CD4-positive, alpha-beta T cell treated with Interleukin-15 for 1 hour (primary cell): ENCODE measurements around the gene PNMA8B.
A peak's percentile ranks its signal among the peaks of the same experiment; 100 is the strongest.
"Not testable (repeated sequence)": the region's sequence is repeated elsewhere in the genome, so short reads cannot be mapped to it uniquely, and the experiment has no call there.

ENCODE experiments used
- DNase-seq: peaks from one replicate; pipeline ENCODE4 v3.0.0-alpha.2; 2020

PNMA8B gene

GRCh38 chr19:46513461-46514236, 18.0 kb upstream of the PNMA8B start:
- DNase-seq = peak; percentile 64

GRCh38 chr19:46511237-46511636, 15.6 kb upstream of the PNMA8B start:
- DNase-seq = no peak

- no peak for DNase-seq
These were observed 12.5 kb upstream of the PNMA8B start for GRCh38 chr19:46508206-46508605.

GRCh38 chr19:46503848-46504453, 8.3 kb upstream of the PNMA8B start:
- DNase-seq = no peak

- no peak for DNase-seq
These were observed 7.2 kb upstream of the PNMA8B start for GRCh38 chr19:46502891-46503290.

- no peak for DNase-seq
These were observed 4.0 kb upstream of the PNMA8B start for GRCh38 chr19:46499692-46500091.

GRCh38 chr19:46497773-46498172, 2.1 kb upstream of the PNMA8B start:
- no peak for DNase-seq

- DNase-seq = not testable (repeated sequence)
These were observed 1.2 kb upstream of the PNMA8B start for GRCh38 chr19:46496886-46497285.

- no peak for DNase-seq
These were observed 637 bp upstream of the PNMA8B start for GRCh38 chr19:46496304-46496703.

GRCh38 chr19:46494941-46495785, 504 bp downstream of the PNMA8B start:
- no peak for DNase-seq

- DNase-seq = no peak
These were observed 1.3 kb downstream of the PNMA8B start for GRCh38 chr19:46494146-46494940.

GRCh38 chr19:46493236-46494145, 2.2 kb downstream of the PNMA8B start:
- peak; percentile 27 for DNase-seq

- DNase-seq = no peak
These were observed 2.8 kb downstream of the PNMA8B start for GRCh38 chr19:46492841-46493235.

- DNase-seq = no peak
These were observed 3.5 kb downstream of the PNMA8B start for GRCh38 chr19:46491975-46492682.

GRCh38 chr19:46490774-46491173, 4.9 kb downstream of the PNMA8B start:
- no peak for DNase-seq

GRCh38 chr19:46489445-46490272, 6.0 kb downstream of the PNMA8B start:
- DNase-seq = no peak

- no peak for DNase-seq
These were observed 7.1 kb downstream of the PNMA8B start for GRCh38 chr19:46488551-46488950.

- DNase-seq = peak; percentile 60
These were observed 7.7 kb downstream of the PNMA8B start for GRCh38 chr19:46487802-46488445.

- no peak for DNase-seq
These were observed 8.4 kb downstream of the PNMA8B start for GRCh38 chr19:46487178-46487801.
